HuH-7 (cell line): ENCODE measurements around the gene MRPL43.

Experiments used
- DNase-seq: peaks from one replicate; pipeline ENCODE4 v3.0.0; 2011; ENCODE audit warnings: low spot score

The MRPL43 gene

GRCh38 chr10:101019440-101019703 lies 32.1 kb upstream of the MRPL43 start:
- DNase-seq, result no peak

GRCh38 chr10:101018600-101019439 lies 31.5 kb upstream of the MRPL43 start:
- DNase-seq, result peak; percentile 94

GRCh38 chr10:101018118-101018599 lies 30.9 kb upstream of the MRPL43 start:
- DNase-seq, result no peak

- no peak for DNase-seq
These were observed 29.5 kb upstream of the MRPL43 start for GRCh38 chr10:101016814-101017213.

GRCh38 chr10:101015582-101015973 lies 28.3 kb upstream of the MRPL43 start:
- DNase-seq, result no peak

GRCh38 chr10:101014966-101015581 lies 27.8 kb upstream of the MRPL43 start:
- DNase-seq, result no peak

GRCh38 chr10:101014230-101014884 lies 27.1 kb upstream of the MRPL43 start:
- peak; percentile 83 for DNase-seq

- DNase-seq, result no peak
These were observed 26.1 kb upstream of the MRPL43 start for GRCh38 chr10:101013365-101013825.

GRCh38 chr10:101012525-101013364 lies 25.4 kb upstream of the MRPL43 start:
- DNase-seq, result peak; percentile 76

GRCh38 chr10:101011517-101012423 lies 24.5 kb upstream of the MRPL43 start:
- peak; percentile 79 for DNase-seq

- DNase-seq, result no peak
These were observed 23.0 kb upstream of the MRPL43 start for GRCh38 chr10:101010329-101010728.

GRCh38 chr10:101008823-101009423 lies 21.6 kb upstream of the MRPL43 start:
- no peak for DNase-seq

- no peak for DNase-seq
These were observed 20.9 kb upstream of the MRPL43 start for GRCh38 chr10:101007915-101008822.

GRCh38 chr10:101007099-101007711 lies 19.9 kb upstream of the MRPL43 start:
- no peak for DNase-seq

GRCh38 chr10:101006593-101007098 lies 19.3 kb upstream of the MRPL43 start:
- DNase-seq, result no peak

GRCh38 chr10:101005869-101006567 lies 18.7 kb upstream of the MRPL43 start:
- DNase-seq, result no peak

GRCh38 chr10:101005361-101005760 lies 18.1 kb upstream of the MRPL43 start:
- no peak for DNase-seq

- DNase-seq, result no peak
These were observed 16.4 kb upstream of the MRPL43 start for GRCh38 chr10:101003639-101004206.
